Measurements from ENCODE around the gene SMKR1.

- TF ChIP-seq CTCF (IDR thresholded peaks at IDR 0.05; ENCODE audit: low read depth, low read length) = no peak
- no peak for TF ChIP-seq EZH2phosphoT487 (IDR thresholded peaks at IDR 0.05; ENCODE audit: low read depth)
Observed at GRCh38 chr7:129553899-129554461, 51.6 kb downstream of the SMKR1 start.

Measured in OCI-LY3 (cell line).